A549 (cell line): ENCODE results near the gene CRIP2. TPM values are rescaled to one million over a fixed set of nuclear protein-coding genes. Genes with fewer than 3 reads are reported as not detected.

Experiments
- ATAC-seq, 2 experiments: fragments of 200-7000 bp in 1 of 2; fragments of >200 bp in 1 of 2; cut with Nextera tagmentation in 1 of 2; cut with Tn5 transposase in 1 of 2; 3 replicates each; pipeline versions ENCODE4 v1.8.0 to v1.9.1; 2018 to 2020; ENCODE audit warnings: mild to moderate bottlenecking in 1 of 2, moderate library complexity in 1 of 2
- CTCF ChIA-PET: fragments of 300-600 bp; sonication (Branson Sonifier 250); formaldehyde crosslinking; extraction: SDS; loops from one replicate; lab custom pipeline; 2021; ENCODE audit warnings: antibody characterized with exemption, inconsistent platforms; lab: Yijun Ruan, JAX
- POLR2A ChIA-PET: fragments of 350-600 bp; formaldehyde crosslinking; extraction: SDS; loops from one replicate; lab custom pipeline; 2021; ENCODE audit warnings: antibody characterized with exemption, inconsistent platforms; lab: Yijun Ruan, JAX
- DNase-seq, 2 experiments: peaks; one replicate each; pipeline versions ENCODE4 v3.0.0 to v3.0.0-alpha.2; 2011 to 2016; ENCODE audit warnings: low read depth in 1 of 2, low spot score in 1 of 2
- FAIRE-seq: peaks from 2 replicates; lab custom pipeline; 2011; peaks lifted over from hg19 to GRCh38; lab: Jason Lieb, UNC
- H3K27ac ChIP-seq, 2 experiments: fragments of >200 bp; sonication (Bioruptor Twin); formaldehyde crosslinking; 3 replicates each; pipeline ENCODE4 v1.5.1; 2016 to 2017
- H3K4me1 ChIP-seq: fragments of >200 bp; sonication (Bioruptor Twin); formaldehyde crosslinking; 3 replicates; pipeline ENCODE4 v1.6.1; 2016
- H3K4me2 ChIP-seq: fragments of >200 bp; sonication (Bioruptor Twin); formaldehyde crosslinking; 3 replicates; pipeline ENCODE4 v1.6.1; 2016
- H3K4me3 ChIP-seq: fragments of >200 bp; sonication (Bioruptor Twin); formaldehyde crosslinking; 3 replicates; pipeline ENCODE4 v1.5.1; 2016
- H3K9me3 ChIP-seq: fragments of >200 bp; sonication (Bioruptor Twin); formaldehyde crosslinking; 3 replicates; pipeline ENCODE4 v1.6.1; 2016
- BCL3 ChIP-seq: fragments of >200 bp; sonication (Bioruptor Twin); formaldehyde crosslinking; IDR thresholded peaks from 3 replicates; pipeline ENCODE4 v1.6.1; 2016
- BHLHE40 ChIP-seq: IDR thresholded peaks from 2 replicates; pipeline ENCODE4 v1.6.1; 2012; ENCODE audit warnings: low read depth, low read length, inconsistent platforms
- CBX2 ChIP-seq: fragments of 200-600 bp; sonication (generic); IDR thresholded peaks from 2 replicates; pipeline ENCODE4 v1.6.1; 2016; ENCODE audit warnings: low read depth, mild to moderate bottlenecking, borderline replicate concordance
- CEBPB ChIP-seq, 2 experiments: fragments of >200 bp in 1 of 2; sonication (Bioruptor Twin) in 1 of 2; formaldehyde crosslinking in 1 of 2; IDR thresholded peaks; 2 replicates each; pipeline ENCODE4 v1.6.1; 2012 to 2016
- EHF ChIP-seq: fragments of 250-450 bp; sonication (Bioruptor Pico); IDR thresholded peaks from 2 replicates; pipeline ENCODE4 v1.5.0; 2020; ENCODE audit warnings: mild to moderate bottlenecking
- ESRRA ChIP-seq: fragments of 150-350 bp; IDR thresholded peaks from 2 replicates; pipeline ENCODE4 v1.6.1; 2014; ENCODE audit warnings: mild to moderate bottlenecking, low read length, borderline replicate concordance
- FOSB ChIP-seq: fragments of 250-450 bp; sonication (Bioruptor Pico); IDR thresholded peaks from 2 replicates; pipeline ENCODE4 v1.5.0; 2020; ENCODE audit warnings: mild to moderate bottlenecking, moderate library complexity
- FOSL2 ChIP-seq, 2 experiments: fragments of 450-650 bp in 1 of 2; fragments of >200 bp in 1 of 2; sonication (Bioruptor Twin) in 1 of 2; formaldehyde crosslinking; IDR thresholded peaks; 2 replicates each; pipeline versions ENCODE4 v1.5.0 to v1.6.1; 2016 to 2020; ENCODE audit warnings: mild to moderate bottlenecking in 1 of 2, moderate library complexity in 1 of 2
- HDAC2 ChIP-seq: fragments of 200-600 bp; sonication (generic); IDR thresholded peaks from 2 replicates; pipeline ENCODE4 v1.6.1; 2016
- JUN ChIP-seq, 2 experiments: fragments of >200 bp; sonication (Bioruptor Twin); formaldehyde crosslinking; IDR thresholded peaks; 2 replicates in 1 of 2; 3 replicates in 1 of 2; pipeline ENCODE4 v1.6.1; 2016 to 2017
- KDM1A ChIP-seq: fragments of 200-600 bp; sonication (generic); IDR thresholded peaks from 2 replicates; pipeline ENCODE4 v1.6.1; 2016; ENCODE audit warnings: low read depth, mild to moderate bottlenecking
- NFE2L2 ChIP-seq: fragments of 150-350 bp; conservative IDR thresholded peaks from 2 replicates; pipeline ENCODE4 v1.6.1; 2014; ENCODE audit warnings: low read length
- PBX3 ChIP-seq: IDR thresholded peaks from 2 replicates; pipeline ENCODE4 v1.6.1; 2012
- PHF8 ChIP-seq: fragments of 200-600 bp; sonication (generic); IDR thresholded peaks from 2 replicates; pipeline ENCODE4 v1.6.1; 2016; ENCODE audit warnings: low read depth, mild to moderate bottlenecking, antibody characterized with exemption, moderate library complexity, borderline replicate concordance
- RAD21 ChIP-seq, 2 experiments: fragments of >200 bp in 1 of 2; sonication (Bioruptor Twin) in 1 of 2; formaldehyde crosslinking in 1 of 2; IDR thresholded peaks in 1 of 2; conservative IDR thresholded peaks in 1 of 2; 2 replicates in 1 of 2; 3 replicates in 1 of 2; pipeline ENCODE4 v1.6.1; 2012 to 2018; ENCODE audit warnings: inconsistent platforms in 1 of 2
- RFX5 ChIP-seq: fragments of 450-650 bp; IDR thresholded peaks from 2 replicates; pipeline ENCODE4 v1.7.1; 2014; ENCODE audit warnings: antibody characterized with exemption, mild to moderate bottlenecking, moderate library complexity
- RNF2 ChIP-seq: fragments of 200-600 bp; sonication (generic); IDR thresholded peaks from 2 replicates; pipeline ENCODE4 v1.6.1; 2016; ENCODE audit warnings: low read depth, mild to moderate bottlenecking, antibody characterized with exemption, moderate library complexity, borderline replicate concordance
- ZFP36 ChIP-seq: fragments of 450-650 bp; IDR thresholded peaks from 2 replicates; pipeline ENCODE4 v1.6.1; 2014; ENCODE audit warnings: borderline replicate concordance; ENCODE audit not compliant: partially characterized antibody
- ZNF302 ChIP-seq: fragments of 250-450 bp; sonication (Bioruptor Pico); IDR thresholded peaks from 2 replicates; pipeline ENCODE4 v1.9.0; 2021; ENCODE audit warnings: inconsistent platforms, mild to moderate bottlenecking, moderate library complexity
- WGBS: methylation state at CpG from one replicate; pipeline ENCODE4 v1.1.6; 2017; ENCODE audit errors: missing lambda C conversion rate; 5-methylcytosine and 5-hydroxymethylcytosine counted together
- polyA plus RNA-seq, 4 experiments: library from polyadenylated mRNA; depleted of rRNA in 3 of 4; stranded (reverse); fragments of >200 nt; fragmentation: RNase III in 1 of 4; extraction: RNeasy Plus Mini Kit Qiagen cat#74134 plus additional on column Dnase treatment in 1 of 4; gene quantifications; 2 replicates in 3 of 4; 3 replicates in 1 of 4; pipeline ENCODE4 v1.2.3, GENCODE V29; 2011 to 2017
- TF ChIP-seq, protein P1 (sequence below): fragments of >200 bp; sonication (Bioruptor Twin); formaldehyde crosslinking; IDR thresholded peaks from 2 replicates; pipeline ENCODE4 v1.6.1; 2016
- TF ChIP-seq, protein P2 (sequence below): fragments of 200-600 bp; sonication (generic); IDR thresholded peaks from 2 replicates; pipeline ENCODE4 v1.6.1; 2016; ENCODE audit warnings: antibody characterized with exemption, mild to moderate bottlenecking, moderate library complexity

Gene CRIP2
- polyA plus RNA-seq, 2 of the 4 experiments (the other 2 are of a cell fraction), result 41.0 to 67.3 TPM

GRCh38 chr14:105466531-105467248 is 7.9 kb upstream of the CRIP2 start (continued):
- no peak for TF ChIP-seq FOSB (CRISPR knock-in tag)
- TF ChIP-seq ESRRA, result no peak
- TF ChIP-seq CBX2, result no peak
- no peak for TF ChIP-seq HDAC2
- TF ChIP-seq EHF, result no peak
- TF ChIP-seq, protein P1, sequence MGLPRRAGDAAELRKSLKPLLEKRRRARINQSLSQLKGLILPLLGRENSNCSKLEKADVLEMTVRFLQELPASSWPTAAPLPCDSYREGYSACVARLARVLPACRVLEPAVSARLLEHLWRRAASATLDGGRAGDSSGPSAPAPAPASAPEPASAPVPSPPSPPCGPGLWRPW, result no peak

DNA sequence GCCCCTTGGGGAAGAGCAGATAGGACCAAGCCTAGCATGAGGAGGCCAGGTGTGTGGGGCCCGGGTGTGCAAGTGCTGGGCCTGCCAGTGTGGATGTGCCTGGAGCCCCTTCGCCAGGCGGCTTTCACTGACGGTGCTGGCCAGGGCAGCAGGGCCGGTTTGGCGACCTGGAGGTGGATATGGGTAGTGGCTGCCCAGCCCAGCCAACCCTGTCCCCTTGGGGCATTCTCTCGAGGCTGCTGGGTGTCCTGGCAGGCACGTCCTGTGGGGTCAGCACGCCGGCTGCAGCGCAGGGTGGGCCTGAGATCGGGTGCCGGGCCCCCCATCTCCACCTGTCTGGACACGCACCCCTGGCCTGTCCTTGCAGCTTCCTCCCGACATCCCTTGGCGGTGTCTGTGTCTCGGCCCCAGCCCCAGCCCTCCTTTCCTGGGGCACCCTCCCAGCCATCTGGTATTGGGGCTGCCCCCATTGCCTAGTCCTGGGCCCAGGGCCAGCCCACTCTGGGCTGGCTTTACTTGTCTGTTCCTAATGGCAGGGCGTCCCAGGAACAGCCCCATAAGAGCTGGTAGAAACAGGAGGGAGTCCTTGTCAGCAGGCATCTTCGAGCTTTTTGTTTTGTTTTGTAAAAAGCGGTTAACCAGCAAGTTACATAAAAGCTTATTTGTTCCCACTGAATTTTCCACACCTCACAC is 7.2 kb upstream of the CRIP2 start:
- 97% methylated on average over 16 of the region's 20 CpGs for WGBS
- no peaks in the 10 kb centered on the region for H3K9me3 ChIP-seq
- H3K27ac ChIP-seq, result no peak overlapping the region
- no peak for ATAC-seq
- no peak for FAIRE-seq
- no peak for DNase-seq
- H3K4me3 ChIP-seq, result no peak overlapping the region
- no peak overlapping the region for H3K4me2 ChIP-seq
- no peak for TF ChIP-seq ZFP36
- no peak for TF ChIP-seq KDM1A
- TF ChIP-seq, protein P2, sequence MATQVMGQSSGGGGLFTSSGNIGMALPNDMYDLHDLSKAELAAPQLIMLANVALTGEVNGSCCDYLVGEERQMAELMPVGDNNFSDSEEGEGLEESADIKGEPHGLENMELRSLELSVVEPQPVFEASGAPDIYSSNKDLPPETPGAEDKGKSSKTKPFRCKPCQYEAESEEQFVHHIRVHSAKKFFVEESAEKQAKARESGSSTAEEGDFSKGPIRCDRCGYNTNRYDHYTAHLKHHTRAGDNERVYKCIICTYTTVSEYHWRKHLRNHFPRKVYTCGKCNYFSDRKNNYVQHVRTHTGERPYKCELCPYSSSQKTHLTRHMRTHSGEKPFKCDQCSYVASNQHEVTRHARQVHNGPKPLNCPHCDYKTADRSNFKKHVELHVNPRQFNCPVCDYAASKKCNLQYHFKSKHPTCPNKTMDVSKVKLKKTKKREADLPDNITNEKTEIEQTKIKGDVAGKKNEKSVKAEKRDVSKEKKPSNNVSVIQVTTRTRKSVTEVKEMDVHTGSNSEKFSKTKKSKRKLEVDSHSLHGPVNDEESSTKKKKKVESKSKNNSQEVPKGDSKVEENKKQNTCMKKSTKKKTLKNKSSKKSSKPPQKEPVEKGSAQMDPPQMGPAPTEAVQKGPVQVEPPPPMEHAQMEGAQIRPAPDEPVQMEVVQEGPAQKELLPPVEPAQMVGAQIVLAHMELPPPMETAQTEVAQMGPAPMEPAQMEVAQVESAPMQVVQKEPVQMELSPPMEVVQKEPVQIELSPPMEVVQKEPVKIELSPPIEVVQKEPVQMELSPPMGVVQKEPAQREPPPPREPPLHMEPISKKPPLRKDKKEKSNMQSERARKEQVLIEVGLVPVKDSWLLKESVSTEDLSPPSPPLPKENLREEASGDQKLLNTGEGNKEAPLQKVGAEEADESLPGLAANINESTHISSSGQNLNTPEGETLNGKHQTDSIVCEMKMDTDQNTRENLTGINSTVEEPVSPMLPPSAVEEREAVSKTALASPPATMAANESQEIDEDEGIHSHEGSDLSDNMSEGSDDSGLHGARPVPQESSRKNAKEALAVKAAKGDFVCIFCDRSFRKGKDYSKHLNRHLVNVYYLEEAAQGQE, result no peak
- TF ChIP-seq, protein P1, result no peak
- TF ChIP-seq BHLHE40, result no peak
- no peak for TF ChIP-seq ZNF302
- TF ChIP-seq NFE2L2, result no peak
- no peak for TF ChIP-seq JUN (IDR thresholded peaks at IDR 0.05)
- no peak for TF ChIP-seq RAD21 (conservative IDR thresholded peaks at IDR 0.05 in 1 of 2, IDR thresholded peaks at IDR 0.05 in 1 of 2)
- TF ChIP-seq CEBPB (IDR thresholded peaks at IDR 0.05), result no peak
- no peak for TF ChIP-seq PHF8
- TF ChIP-seq RNF2, result no peak
- no peak for TF ChIP-seq FOSL2 (IDR thresholded peaks at IDR 0.05)
- no peak for TF ChIP-seq FOSL2 (CRISPR knock-in tag; IDR thresholded peaks at IDR 0.05)
- no peak for TF ChIP-seq BCL3
- no peak for TF ChIP-seq RFX5
- TF ChIP-seq PBX3, result no peak
- H3K4me1 ChIP-seq, result peaks cover 27% of the 10 kb centered on the region
- POLR2A ChIA-PET, result no interaction called here
- CTCF ChIA-PET, result interaction anchor here (1.5 to 9.6 kb wide), 3 partner anchors 9 to 23 kb away, joined by 4 to 107 read pairs (median 58); partner anchors contain the start of gene TEDC1
